Activated naive CD4-positive, alpha-beta T cell (primary cell): Measurements from ENCODE around the gene FURIN.
"Not testable (repeated sequence)": the region's sequence is repeated elsewhere in the genome, so short reads cannot be mapped to it uniquely, and the experiment has no call there.

ENCODE experiments used
- DNase-seq, 4 experiments: peaks; one replicate each; lab custom pipeline; 2025; lab: John Stamatoyannopoulos, UW

FURIN gene

DNA sequence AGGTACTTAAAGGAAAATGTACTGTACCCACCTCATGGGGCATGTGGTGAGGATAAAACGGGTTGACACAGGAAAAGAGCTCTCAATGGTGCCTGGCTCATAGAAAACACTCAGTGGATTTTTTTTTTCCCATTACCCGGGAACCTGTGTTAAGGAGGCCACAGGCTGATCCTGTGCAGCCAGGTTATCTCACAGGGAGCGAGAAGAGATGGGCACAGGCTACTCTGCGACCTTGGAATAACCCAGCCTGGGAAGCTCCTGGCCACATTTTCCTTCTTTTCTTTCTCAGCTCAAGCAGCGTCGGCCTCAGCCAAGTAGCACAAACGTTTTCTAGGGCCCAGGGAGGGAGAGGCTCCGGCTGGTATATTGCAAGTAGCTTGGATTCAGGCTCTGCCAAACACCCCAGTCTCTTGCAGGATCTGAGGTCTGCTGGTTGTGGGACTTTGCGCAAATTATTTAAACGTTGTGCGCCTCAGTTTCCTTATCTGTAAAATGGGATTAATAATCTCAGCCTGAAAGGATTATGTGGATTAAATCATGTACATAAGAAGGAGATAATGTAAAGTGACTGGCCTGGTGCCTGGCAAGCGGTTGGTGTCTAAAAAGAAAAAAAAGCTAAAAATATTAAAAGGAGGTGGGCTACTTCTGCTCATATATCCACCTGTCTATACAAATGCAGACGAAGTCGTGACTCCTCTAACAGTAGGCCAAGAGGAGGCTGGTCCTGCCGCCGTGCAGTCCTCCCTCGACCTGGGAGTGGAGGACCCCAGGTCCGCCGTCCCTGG lies 2.2 kb downstream of the FURIN start:
- DNase-seq = no peak

DNA sequence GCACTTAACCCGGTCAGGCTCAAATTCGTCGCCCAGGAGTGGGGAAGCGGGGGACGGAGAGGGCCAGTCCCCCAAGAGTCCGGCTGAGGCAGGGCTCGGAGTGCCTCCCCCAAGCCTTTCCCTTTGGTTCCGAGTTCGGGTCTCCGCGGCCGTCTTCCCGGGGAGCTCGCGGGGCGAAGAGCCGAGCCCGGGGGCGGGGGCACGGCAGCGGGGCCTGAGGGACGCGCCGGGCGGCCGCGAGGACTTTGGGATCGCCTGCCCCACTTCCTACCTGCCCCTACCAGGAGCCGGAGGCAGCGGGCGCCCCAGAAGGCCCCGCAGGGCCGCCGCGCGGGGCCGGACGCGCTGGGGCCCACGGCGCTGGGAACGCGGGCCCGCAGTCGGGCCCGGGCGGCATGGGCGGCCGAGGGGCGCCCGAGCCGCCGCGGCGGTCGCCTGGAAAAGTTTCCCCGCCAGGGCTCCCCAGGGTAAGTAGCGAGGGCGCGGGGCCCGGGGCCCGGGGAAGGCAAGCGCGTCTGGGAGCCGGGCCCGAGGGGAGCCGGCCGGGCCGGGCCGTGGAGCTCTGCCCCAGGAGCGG lies 2.8 kb downstream of the FURIN start:
- DNase-seq = peak in 2 of 4 experiments; percentile 19 to 22

DNA sequence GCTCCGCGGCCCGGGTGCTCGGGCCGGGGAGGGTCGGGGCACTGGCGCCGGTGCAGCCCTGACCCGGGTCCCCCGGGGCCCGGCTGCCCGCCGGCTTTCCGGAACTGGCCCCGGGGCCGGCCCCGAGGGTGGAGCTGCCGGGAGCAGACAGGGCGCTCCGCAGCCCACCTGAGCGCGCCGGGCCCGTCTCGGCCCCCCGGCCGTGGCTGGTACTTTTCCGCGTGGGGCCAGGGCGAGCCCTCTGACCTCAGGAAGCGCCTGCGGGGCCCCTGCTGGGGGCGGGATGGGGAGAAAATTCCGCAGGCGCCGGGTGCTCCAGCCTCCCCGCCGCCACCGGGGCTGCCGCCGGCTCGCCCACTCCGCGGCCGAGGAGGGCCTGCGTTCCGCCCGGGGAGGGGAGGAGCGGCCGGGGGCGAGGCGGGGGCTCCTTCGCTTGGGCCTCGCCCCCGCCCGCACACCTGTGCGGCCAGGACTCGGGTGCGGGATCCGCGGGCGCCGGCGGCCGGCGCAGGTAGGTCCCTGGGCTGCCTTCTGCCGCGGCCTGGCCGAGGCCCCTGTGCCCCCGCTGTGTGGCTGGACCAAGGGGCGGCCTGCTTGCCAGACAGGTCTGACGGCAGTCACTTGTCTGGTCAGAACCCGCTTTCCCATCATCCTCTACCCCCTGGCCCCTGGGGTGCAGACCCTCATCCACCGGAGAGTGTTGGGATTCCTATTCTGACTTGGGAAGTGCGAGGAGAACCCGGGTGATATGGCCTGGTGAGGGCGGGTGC lies 3.5 kb downstream of the FURIN start:
- no peak for DNase-seq

DNA sequence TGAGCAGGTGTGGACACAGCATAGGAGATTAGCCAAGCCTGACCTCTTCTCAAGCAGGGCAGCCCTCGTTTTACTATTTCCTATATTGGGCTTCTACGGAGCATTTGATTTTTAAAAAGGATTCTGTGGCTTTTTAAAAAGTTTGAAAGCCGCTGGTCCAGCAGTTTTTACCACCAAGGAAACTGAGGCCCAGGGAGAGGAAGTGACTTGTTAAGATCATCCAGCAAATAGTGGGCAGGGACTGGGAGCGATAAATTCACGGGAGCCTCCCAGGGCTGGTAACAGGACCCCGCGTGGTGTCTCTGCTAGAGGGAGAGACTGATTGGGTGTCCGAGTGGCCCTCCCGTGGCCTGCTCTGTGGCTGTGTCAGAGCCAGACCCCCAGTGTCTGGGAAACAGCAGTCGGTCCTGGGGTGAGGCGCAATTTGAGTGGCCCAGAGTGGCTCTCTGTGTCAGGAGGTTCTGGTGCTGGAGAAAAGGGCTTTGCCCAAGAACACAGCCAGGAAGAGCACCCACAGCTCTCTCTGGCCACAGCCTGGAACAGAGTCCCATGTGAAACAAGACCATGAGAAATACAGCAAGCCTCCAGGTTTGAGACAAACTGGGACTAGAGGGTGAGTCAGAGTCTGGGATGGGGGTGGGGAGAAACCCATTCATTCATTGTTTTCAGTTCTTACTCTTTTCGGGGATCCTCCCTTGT lies 4.2 kb downstream of the FURIN start:
- DNase-seq = no peak

DNA sequence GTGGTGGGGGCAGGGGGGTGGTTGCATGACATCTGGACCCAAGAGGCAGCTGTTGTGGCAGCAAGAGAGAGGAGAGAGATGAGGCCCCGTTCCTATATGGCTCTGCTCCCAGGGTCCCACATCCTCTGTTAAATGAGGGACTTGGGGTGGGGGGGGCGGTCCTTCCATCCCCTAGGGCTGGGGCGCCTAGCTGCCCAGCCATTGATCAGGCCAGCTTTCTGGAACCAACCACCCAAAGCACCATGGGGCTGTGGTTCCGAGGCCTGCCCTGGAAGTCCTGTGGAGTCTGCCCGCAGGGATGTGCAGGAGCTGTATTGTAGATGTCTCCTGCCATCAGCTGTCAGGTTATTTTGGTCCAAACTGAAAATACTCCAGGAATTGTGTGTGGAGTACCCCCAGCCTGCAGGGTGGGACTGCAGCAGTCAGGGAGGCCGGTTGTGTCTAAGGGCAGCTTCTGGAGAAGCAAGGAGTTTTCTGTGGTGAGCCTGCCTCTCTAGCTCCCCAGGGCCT lies 5.2 kb downstream of the FURIN start:
- no peak for DNase-seq

DNA sequence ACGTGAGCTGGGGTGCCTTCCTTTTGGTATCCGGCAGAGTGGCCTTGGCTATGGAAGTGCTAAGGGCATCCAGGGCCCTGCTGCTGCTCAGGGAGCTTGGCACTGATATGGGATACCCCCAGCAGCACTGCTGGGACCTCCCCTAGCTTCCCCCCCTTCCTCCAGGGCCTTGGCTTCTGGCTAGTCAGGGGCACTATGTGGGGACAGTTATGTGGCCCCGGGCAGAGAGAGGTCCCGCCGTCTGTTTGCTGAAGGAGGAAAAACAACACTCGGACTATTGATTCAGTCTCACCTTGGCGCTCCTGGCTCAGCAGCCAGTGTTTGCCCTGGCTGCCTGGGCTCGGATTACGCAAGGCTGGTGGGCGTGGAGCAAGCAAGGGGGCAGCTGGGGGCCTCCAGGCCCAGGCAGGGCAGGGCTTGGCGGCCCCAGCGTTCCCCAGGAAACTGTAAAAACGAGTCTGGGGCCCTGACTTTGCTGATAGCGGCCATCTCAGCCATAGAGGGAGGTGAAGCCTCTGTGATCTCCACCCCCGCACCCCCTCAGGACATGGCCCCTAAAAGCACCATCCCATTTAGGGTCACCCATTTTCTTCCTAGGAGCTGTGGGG lies 5.7 kb downstream of the FURIN start:
- DNase-seq = no peak

DNA sequence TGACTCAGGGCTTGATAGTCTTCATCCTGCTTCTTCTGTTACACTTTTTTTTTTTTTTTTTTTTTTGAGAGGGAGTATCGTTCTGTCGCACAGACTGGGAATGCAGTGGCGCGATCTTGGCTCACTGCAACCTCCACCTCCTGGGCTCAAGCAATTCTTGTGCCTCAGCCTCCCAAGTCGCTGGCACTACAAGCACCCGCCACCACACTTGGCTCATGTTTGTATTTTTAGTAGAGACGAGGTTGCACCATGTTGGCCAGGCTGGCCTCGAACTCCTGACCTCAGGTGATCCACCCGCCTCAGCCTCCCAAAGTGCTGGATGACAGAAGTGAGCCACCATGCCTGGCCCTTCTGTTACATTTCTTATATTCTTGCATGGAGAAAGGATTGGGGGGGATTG lies 6.6 kb downstream of the FURIN start:
- not testable (repeated sequence) for DNase-seq

DNA sequence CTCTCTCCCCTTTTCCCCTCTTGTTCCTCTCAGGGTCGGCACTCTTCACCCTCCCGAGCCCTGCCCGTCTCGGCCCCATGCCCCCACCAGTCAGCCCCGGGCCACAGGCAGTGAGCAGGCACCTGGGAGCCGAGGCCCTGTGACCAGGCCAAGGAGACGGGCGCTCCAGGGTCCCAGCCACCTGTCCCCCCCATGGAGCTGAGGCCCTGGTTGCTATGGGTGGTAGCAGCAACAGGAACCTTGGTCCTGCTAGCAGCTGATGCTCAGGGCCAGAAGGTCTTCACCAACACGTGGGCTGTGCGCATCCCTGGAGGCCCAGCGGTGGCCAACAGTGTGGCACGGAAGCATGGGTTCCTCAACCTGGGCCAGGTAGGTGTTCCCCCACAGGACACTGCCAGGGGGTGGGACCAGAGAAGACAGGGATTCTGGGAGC lies 7.2 kb downstream of the FURIN start:
- DNase-seq = no peak

DNA sequence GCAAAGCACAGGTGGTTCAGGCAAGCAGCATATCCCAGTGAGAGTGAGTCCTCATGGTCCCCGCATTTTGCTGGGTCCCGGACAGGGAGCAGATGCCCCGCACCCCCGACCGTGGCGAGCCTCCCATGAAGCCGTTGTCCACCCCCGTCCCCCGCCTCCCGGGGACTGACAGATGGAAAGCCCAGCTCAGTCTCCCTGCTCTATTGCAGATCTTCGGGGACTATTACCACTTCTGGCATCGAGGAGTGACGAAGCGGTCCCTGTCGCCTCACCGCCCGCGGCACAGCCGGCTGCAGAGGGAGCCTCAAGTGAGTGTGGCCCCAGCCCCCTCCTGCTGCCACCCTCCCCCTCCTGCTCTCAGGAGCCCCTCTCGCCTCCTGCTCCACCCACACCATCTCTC lies 7.7 kb downstream of the FURIN start:
- DNase-seq = no peak

DNA sequence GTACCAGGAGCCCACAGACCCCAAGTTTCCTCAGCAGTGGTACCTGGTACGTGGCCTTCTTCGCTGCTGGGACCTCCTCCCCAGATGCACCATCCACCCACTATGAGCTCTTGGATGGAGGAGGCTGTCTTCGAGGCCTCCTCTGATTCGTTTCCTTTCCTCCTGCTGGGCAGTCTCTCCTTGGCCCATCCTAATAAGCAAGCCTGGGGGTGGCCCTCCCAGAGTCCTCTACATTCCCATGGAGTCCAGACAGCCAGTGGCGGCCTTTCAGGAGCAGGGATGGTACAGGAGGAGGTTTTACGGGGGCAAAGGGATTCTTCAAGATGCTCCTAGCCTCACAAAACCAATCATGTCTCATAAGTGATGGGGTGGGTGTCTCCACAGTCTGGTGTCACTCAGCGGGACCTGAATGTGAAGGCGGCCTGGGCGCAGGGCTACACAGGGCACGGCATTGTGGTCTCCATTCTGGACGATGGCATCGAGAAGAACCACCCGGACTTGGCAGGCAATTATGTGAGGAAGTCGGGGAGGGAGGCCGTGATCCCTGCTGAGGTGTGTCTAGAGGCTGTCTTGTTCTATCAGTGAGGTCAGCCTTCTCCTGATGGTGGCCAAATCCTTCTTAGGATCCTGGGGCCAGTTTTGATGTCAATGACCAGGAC lies 8.3 kb downstream of the FURIN start:
- no peak for DNase-seq

DNA sequence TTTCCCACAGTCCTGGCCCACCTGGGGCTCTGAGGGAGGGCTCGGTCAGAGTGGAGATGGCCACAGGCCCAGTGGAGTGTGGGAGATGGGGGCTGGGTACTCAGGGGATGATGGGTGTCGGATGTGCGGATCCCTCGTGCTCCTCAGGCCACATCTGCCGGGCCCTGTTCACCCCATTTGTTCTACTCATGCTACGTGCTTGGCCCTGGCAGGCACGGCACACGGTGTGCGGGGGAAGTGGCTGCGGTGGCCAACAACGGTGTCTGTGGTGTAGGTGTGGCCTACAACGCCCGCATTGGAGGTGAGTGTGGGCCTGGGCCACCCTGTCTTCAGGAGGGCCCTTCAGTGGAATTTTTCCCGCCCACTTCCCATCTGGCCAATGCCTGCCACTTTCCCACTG lies 8.9 kb downstream of the FURIN start:
- no peak for DNase-seq

DNA sequence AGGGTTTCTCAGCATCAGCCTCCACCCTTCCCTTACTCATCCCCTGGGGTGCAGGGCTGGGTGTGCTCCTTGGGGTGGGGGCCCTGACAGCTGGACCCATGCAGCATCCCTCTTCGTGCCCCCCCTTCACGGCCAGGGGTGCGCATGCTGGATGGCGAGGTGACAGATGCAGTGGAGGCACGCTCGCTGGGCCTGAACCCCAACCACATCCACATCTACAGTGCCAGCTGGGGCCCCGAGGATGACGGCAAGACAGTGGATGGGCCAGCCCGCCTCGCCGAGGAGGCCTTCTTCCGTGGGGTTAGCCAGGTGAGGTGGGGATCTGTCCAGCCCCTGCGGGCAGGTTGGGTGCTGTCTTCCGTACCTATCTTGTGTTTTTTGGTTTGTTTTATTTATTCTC lies 9.6 kb downstream of the FURIN start:
- DNase-seq = no peak

DNA sequence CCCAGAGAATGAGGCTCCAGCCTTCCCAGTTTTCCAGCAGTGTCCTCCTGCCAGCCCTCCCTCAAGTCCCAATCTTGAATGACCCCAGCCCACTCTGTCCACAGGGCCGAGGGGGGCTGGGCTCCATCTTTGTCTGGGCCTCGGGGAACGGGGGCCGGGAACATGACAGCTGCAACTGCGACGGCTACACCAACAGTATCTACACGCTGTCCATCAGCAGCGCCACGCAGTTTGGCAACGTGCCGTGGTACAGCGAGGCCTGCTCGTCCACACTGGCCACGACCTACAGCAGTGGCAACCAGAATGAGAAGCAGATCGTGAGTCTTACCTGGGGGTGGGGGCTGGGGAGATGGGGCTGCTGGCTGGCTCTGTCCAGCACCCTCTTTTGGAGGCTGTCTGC lies 10.3 kb downstream of the FURIN start:
- DNase-seq = no peak

DNA sequence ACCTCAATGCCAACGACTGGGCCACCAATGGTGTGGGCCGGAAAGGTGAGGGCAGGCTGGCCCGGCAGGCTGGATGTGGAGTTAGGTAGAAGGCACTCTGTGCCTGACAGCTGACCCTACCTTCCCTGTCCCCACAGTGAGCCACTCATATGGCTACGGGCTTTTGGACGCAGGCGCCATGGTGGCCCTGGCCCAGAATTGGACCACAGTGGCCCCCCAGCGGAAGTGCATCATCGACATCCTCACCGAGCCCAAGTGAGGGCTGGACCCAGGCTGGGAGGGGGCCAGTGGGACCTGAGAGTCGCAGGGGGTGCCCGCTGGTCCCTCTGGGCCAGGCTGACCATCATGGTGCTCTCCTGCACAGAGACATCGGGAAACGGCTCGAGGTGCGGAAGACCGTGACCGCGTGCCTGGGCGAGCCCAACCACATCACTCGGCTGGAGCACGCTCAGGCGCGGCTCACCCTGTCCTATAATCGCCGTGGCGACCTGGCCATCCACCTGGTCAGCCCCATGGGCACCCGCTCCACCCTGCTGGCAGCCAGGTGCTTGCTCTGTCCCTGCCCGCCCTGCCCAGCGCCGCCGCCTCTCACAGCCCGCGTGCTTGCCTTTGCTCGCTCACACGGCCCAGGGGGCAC lies 11.5 kb downstream of the FURIN start:
- DNase-seq = no peak

DNA sequence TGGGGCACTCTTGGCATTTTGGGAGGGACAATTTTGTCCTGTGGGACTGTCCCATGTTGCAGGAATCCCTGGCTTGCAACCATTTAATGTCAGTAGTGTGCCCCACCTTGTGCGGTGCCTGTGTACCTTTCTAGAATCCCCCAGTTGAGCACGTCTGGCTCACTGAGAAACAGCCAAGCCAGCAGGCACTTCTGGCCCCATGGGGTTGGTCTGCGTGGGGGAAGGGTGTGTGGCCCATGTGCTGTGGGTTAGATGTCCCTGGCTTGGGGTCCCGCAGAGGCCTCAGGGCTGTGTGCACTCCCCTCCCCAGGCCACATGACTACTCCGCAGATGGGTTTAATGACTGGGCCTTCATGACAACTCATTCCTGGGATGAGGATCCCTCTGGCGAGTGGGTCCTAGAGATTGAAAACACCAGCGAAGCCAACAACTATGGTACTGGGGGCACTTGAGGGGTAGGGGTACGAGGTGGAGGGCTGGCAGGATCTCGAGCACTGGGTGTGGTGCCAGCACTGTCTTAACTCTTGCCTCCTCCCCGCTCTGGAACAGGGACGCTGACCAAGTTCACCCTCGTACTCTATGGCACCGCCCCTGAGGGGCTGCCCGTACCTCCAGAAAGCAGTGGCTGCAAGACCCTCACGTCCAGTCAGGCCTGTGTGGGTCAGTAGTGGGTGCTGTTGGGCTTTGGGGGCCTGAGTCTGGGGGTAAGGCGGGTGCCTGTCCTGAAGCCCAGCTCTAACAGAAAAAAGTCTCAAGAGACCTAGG lies 12.2 kb downstream of the FURIN start:
- DNase-seq = no peak

DNA sequence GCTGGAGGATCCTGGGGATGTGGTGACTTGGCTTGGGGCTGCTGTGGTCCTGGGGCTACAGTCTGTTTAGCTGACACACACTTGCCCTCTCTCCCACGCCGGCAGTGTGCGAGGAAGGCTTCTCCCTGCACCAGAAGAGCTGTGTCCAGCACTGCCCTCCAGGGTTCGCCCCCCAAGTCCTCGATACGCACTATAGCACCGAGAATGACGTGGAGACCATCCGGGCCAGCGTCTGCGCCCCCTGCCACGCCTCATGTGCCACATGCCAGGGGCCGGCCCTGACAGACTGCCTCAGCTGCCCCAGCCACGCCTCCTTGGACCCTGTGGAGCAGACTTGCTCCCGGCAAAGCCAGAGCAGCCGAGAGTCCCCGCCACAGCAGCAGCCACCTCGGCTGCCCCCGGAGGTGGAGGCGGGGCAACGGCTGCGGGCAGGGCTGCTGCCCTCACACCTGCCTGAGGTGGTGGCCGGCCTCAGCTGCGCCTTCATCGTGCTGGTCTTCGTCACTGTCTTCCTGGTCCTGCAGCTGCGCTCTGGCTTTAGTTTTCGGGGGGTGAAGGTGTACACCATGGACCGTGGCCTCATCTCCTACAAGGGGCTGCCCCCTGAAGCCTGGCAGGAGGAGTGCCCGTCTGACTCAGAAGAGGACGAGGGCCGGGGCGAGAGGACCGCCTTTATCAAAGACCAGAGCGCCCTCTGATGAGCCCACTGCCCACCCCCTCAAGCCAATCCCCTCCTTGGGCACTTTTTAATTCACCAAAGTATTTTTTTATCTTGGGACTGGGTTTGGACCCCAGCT lies 13.0 kb downstream of the FURIN start:
- no peak for DNase-seq

DNA sequence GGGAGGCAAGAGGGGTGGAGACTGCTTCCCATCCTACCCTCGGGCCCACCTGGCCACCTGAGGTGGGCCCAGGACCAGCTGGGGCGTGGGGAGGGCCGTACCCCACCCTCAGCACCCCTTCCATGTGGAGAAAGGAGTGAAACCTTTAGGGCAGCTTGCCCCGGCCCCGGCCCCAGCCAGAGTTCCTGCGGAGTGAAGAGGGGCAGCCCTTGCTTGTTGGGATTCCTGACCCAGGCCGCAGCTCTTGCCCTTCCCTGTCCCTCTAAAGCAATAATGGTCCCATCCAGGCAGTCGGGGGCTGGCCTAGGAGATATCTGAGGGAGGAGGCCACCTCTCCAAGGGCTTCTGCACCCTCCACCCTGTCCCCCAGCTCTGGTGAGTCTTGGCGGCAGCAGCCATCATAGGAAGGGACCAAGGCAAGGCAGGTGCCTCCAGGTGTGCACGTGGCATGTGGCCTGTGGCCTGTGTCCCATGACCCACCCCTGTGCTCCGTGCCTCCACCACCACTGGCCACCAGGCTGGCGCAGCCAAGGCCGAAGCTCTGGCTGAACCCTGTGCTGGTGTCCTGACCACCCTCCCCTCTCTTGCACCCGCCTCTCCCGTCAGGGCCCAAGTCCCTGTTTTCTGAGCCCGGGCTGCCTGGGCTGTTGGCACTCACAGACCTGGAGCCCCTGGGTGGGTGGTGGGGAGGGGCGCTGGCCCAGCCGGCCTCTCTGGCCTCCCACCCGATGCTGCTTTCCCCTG lies 13.8 kb downstream of the FURIN start:
- no peak for DNase-seq

DNA sequence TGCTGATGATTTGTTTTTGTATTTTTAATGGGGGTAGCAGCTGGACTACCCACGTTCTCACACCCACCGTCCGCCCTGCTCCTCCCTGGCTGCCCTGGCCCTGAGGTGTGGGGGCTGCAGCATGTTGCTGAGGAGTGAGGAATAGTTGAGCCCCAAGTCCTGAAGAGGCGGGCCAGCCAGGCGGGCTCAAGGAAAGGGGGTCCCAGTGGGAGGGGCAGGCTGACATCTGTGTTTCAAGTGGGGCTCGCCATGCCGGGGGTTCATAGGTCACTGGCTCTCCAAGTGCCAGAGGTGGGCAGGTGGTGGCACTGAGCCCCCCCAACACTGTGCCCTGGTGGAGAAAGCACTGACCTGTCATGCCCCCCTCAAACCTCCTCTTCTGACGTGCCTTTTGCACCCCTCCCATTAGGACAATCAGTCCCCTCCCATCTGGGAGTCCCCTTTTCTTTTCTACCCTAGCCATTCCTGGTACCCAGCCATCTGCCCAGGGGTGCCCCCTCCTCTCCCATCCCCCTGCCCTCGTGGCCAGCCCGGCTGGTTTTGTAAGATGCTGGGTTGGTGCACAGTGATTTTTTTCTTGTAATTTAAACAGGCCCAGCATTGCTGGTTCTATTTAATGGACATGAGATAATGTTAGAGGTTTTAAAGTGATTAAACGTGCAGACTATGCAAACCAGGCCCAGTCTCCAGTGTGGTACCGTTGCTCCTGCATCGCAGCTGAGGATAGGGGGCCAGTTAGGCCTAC lies 14.6 kb downstream of the FURIN start:
- no peak for DNase-seq
